GM23248 (cell line): ENCODE data around the gene TMEM51. TPM values are rescaled to one million over a fixed set of nuclear protein-coding genes. Genes with fewer than 3 reads are reported as not detected.

Source experiments
- DNase-seq: peaks from one replicate; pipeline ENCODE4 v3.0.0-alpha.2; 2015
- H2AFZ ChIP-seq: fragments of 200-600 bp; sonication (generic); 2 replicates; pipeline ENCODE4 v1.6.1; 2016; ENCODE audit warnings: antibody characterized with exemption
- H3F3A ChIP-seq: fragments of 200-600 bp; sonication (generic); 2 replicates; pipeline ENCODE4 v1.6.1; 2016; ENCODE audit warnings: mild to moderate bottlenecking, antibody characterized with exemption, mixed run types; ENCODE audit not compliant: insufficient read depth
- H3K27ac ChIP-seq: fragments of 200-600 bp; sonication (generic); 2 replicates; pipeline ENCODE4 v1.5.1; 2016; ENCODE audit warnings: mild to moderate bottlenecking
- H3K27me3 ChIP-seq: fragments of 200-600 bp; sonication (generic); replicated peaks from 2 replicates; pipeline ENCODE4 v1.6.1; 2016; ENCODE audit warnings: mild to moderate bottlenecking; ENCODE audit not compliant: insufficient read depth
- H3K36me3 ChIP-seq: fragments of 200-600 bp; sonication (generic); 2 replicates; pipeline ENCODE4 v1.6.1; 2016; ENCODE audit warnings: low read depth, mild to moderate bottlenecking
- H3K4me1 ChIP-seq: fragments of 200-600 bp; sonication (generic); 2 replicates; pipeline ENCODE4 v1.6.1; 2016; ENCODE audit warnings: mild to moderate bottlenecking; ENCODE audit not compliant: insufficient read depth
- H3K4me2 ChIP-seq: fragments of 200-600 bp; sonication (generic); one replicate; pipeline ENCODE4 v1.6.1; 2016; ENCODE audit warnings: mild to moderate bottlenecking; ENCODE audit not compliant: unreplicated experiment
- H3K4me3 ChIP-seq: fragments of 200-600 bp; sonication (generic); 2 replicates; pipeline ENCODE4 v1.5.1; 2016; ENCODE audit warnings: mild to moderate bottlenecking
- H3K79me2 ChIP-seq: fragments of 200-600 bp; sonication (generic); 2 replicates; pipeline ENCODE4 v1.6.1; 2016; ENCODE audit warnings: mild to moderate bottlenecking; ENCODE audit not compliant: insufficient read depth
- H3K9ac ChIP-seq: fragments of 200-600 bp; sonication (generic); 2 replicates; pipeline ENCODE4 v1.6.1; 2016; ENCODE audit warnings: mild to moderate bottlenecking
- H3K9me2 ChIP-seq: fragments of 200-600 bp; sonication (generic); 2 replicates; pipeline ENCODE4 v1.6.1; 2016; ENCODE audit warnings: mixed run types, mild to moderate bottlenecking, moderate library complexity; ENCODE audit not compliant: insufficient read depth
- H3K9me3 ChIP-seq: fragments of 200-600 bp; sonication (generic); one replicate; pipeline ENCODE4 v1.6.1; 2017; ENCODE audit warnings: low read depth
- H4K20me1 ChIP-seq: fragments of 200-600 bp; sonication (generic); 2 replicates; pipeline ENCODE4 v1.6.0; 2016; ENCODE audit not compliant: insufficient read depth
- EZH2 ChIP-seq: fragments of 200-600 bp; sonication (generic); IDR thresholded peaks from 2 replicates; pipeline ENCODE4 v1.6.1; 2018; ENCODE audit warnings: antibody characterized with exemption, mild to moderate bottlenecking; ENCODE audit not compliant: insufficient read depth, poor library complexity, severe bottlenecking
- EZH2phosphoT487 ChIP-seq: fragments of 200-600 bp; sonication (generic); IDR thresholded peaks from 2 replicates; pipeline ENCODE4 v1.6.1; 2018; ENCODE audit warnings: antibody characterized with exemption, moderate library complexity, mild to moderate bottlenecking, low read depth; ENCODE audit not compliant: insufficient read depth
- WGBS, 2 experiments: methylation state at CpG; one replicate each; pipeline ENCODE4 v1.1.6; 2015 to 2017; ENCODE audit warnings: low lambda C conversion rate in 2 of 2, low coverage in 1 of 2; ENCODE audit errors: missing lambda C conversion rate in 2 of 2; 5-methylcytosine and 5-hydroxymethylcytosine counted together
- in situ Hi-C: fragments of 300-500 bp; cut with MboI; formaldehyde crosslinking; loops from 2 replicates; pipeline ENCODE4 v1.15.0; 2020
- polyA plus RNA-seq: library from polyadenylated mRNA; unstranded; fragments of >200 nt; fragmentation: Nextera tagmentation; extraction: Ambion mirVana; gene quantifications from 2 replicates; pipeline ENCODE4 v1.2.1, GENCODE V29; 2016
- total RNA-seq: library from RNA; depleted of rRNA; stranded (reverse); fragments of >200 nt; shearing (Covaris generic); gene quantifications from 2 replicates; pipeline ENCODE4 v1.2.3, GENCODE V29; 2014

The TMEM51 gene
- total and polyA plus RNA-seq, 2 experiments from 2014 or later: 0.54 to 0.55 TPM

DNA sequence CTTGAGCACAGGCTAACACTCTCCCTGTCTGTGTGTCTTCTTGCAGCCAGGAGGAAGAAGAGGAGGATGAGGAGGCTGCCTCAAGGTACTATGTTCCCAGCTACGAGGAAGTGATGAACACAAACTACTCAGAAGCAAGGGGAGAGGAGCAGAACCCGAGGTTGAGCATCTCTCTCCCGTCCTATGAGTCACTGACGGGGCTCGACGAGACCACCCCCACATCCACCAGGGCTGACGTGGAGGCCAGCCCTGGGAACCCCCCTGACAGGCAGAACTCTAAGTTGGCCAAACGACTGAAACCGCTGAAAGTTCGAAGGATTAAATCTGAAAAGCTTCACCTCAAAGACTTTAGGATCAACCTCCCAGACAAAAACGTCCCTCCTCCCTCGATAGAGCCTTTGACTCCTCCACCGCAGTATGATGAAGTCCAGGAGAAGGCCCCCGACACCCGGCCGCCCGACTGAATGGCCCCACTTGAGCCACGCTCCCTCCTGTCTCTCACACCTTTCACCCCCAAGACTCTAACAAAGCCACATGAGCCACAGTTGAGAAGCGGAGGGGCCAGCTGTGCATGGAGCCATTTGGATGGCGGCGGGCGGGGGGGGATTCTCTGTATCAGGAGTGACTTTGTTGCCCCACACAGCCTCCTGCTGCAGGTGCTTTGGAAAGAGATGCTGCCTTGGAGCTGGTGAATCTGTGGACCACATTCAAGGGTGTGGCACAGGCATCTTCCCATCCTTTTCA is 65.9 kb downstream of the TMEM51 start:
- Histone ChIP-seq H3K36me3 (no peaks in the 10 kb centered on the region), H3K9ac (no peak overlapping the region), H3K4me2 (no peak overlapping the region), H3K27ac (no peak overlapping the region), H3K27me3 (no peaks in the 10 kb centered on the region), H3K79me2 (no peaks in the 10 kb centered on the region), H3K9me2 (no peaks in the 10 kb centered on the region), H3K4me3 (no peak overlapping the region), H2AFZ (no peak overlapping the region), H3K9me3 (no peaks in the 10 kb centered on the region), H4K20me1 (no peaks in the 10 kb centered on the region), H3K4me1 (no peaks in the 10 kb centered on the region), H3F3A (no peaks in the 10 kb centered on the region)
- no peak for DNase-seq
- 88 to 92% methylated on average over 21 to 22 of the region's 22 CpGs for WGBS, 2 experiments
- in situ Hi-C loops: no loop called here
- TF ChIP-seq EZH2phosphoT487 (no peak), EZH2 (no peak)

DNA sequence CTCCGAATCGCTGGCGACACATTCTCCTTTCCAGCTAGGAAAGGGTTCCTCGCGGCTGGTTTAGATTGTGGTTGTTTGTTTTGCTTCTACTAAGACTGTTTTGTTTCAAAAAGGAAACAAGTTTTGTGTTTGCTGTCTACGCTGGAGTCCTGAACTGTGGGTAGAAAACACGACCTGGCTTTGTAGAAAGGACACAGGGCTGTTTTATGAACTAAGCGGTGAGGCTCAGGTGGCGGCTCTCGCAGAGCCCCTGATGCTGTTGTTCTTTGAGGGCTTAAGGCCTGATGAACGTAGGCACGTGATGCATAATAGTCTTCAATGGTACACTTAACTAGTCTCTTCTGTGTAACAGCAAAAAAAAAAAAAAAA is 66.5 kb downstream of the TMEM51 start:
- Histone ChIP-seq H3K4me2 (no peak overlapping the region), H2AFZ (no peak overlapping the region), H3K9me3 (no peaks in the 10 kb centered on the region), H3K9ac (no peak overlapping the region), H3K27ac (no peak overlapping the region), H3K4me3 (no peak overlapping the region), H4K20me1 (no peaks in the 10 kb centered on the region), H3F3A (no peaks in the 10 kb centered on the region), H3K9me2 (no peaks in the 10 kb centered on the region), H3K4me1 (no peaks in the 10 kb centered on the region), H3K36me3 (no peaks in the 10 kb centered on the region), H3K27me3 (no peaks in the 10 kb centered on the region), H3K79me2 (no peaks in the 10 kb centered on the region)
- DNase-seq: no peak
- WGBS, 2 experiments: 89 to 92% methylated on average over 12 of the region's 12 CpGs
- in situ Hi-C loops: no loop called here
- TF ChIP-seq EZH2phosphoT487 (no peak), EZH2 (no peak)

DNA sequence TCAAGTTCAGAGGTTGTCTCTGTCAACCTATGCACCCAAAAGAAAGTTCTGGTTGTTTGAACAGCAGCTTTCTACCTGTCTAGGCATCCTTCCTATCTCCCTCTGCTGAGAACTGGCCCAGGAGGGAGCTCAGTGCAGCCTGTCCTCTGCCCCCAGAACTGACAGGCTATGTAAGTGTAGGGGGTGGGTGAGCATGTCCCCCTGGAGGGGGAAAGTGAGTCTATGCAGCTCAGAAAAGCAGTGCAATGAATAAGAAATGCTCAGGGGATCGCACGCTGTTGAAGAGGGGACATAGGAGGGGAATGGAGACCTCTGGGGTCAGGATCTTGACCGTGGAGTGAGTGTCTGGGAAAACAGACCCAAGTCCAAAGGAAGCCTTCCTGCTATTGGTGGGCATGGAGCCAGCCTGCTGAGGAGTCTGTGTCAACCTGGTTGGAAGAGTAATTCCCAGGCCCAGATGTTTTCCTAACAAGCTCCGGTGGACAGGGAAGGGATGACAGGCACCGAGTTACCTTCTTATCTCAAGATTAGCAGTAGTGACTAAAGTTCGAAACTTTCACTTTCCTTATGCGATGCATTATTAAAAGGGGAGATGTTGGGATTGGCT is 67.4 kb downstream of the TMEM51 start:
- Histone ChIP-seq H3K4me3 (no peak overlapping the region), H3K27ac (no peak overlapping the region), H3K9me3 (no peaks in the 10 kb centered on the region), H3K4me2 (no peak overlapping the region), H3K4me1 (no peaks in the 10 kb centered on the region), H3K79me2 (no peaks in the 10 kb centered on the region), H4K20me1 (no peaks in the 10 kb centered on the region), H3K36me3 (no peaks in the 10 kb centered on the region), H3K9me2 (no peaks in the 10 kb centered on the region), H3K27me3 (no peaks in the 10 kb centered on the region), H3F3A (no peaks in the 10 kb centered on the region), H2AFZ (no peak overlapping the region), H3K9ac (no peak overlapping the region)
- DNase-seq: no peak
- TF ChIP-seq EZH2phosphoT487 (no peak), EZH2 (no peak)
- WGBS, 2 experiments: 89 to 94% methylated on average over 7 of the region's 7 CpGs
- in situ Hi-C loops: no loop called here

DNA sequence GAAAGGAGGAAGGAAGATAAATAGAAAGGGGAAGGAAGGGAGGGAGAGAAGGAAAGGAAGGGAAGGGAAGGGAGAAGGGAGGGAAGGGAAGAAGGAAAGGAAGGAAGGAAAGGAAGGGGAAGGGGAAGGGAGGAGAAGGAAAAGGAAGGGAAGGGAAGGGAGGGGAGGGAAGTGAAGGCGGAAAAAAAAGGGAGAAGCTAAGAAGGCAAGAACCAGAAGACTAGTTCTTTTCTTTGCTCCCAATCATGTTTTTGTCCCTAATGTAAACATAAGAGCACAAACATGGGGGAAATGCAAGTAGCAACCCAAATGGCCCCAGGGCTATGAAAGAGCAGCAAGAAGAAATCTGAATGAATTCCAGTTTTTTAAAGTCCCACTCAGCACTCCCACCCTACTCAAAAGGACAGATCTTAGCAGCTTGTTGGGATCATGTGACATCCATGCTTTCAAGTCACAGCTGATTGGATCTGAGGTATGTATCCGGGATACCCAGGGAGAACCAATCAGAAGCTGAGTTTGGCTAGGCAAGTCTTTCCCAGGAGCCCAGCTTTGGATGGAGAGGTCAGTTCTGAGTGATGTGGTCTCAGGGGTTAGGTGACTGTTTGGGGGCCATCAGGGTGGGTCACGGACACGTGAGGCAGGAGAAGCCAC is 69.2 kb downstream of the TMEM51 start:
- Histone ChIP-seq H2AFZ (no peak overlapping the region), H3K4me3 (no peak overlapping the region), H3F3A (no peaks in the 10 kb centered on the region), H3K36me3 (no peaks in the 10 kb centered on the region), H3K9ac (no peak overlapping the region), H3K4me1 (no peaks in the 10 kb centered on the region), H3K27ac (no peak overlapping the region), H4K20me1 (no peaks in the 10 kb centered on the region), H3K4me2 (no peak overlapping the region), H3K79me2 (no peaks in the 10 kb centered on the region), H3K27me3 (no peaks in the 10 kb centered on the region), H3K9me2 (no peaks in the 10 kb centered on the region), H3K9me3 (no peaks in the 10 kb centered on the region)
- in situ Hi-C loops: no loop called here
- DNase-seq: no peak
- 70 to 79% methylated on average over 3 to 4 of the region's 4 CpGs for WGBS, 2 experiments
- TF ChIP-seq EZH2phosphoT487 (no peak), EZH2 (no peak)
